ENCODE measurements around the gene PLCB1. TPM values are rescaled to one million over a fixed set of nuclear protein-coding genes. Genes with fewer than 3 reads are reported as not detected.

The PLCB1 gene
- total RNA-seq, 1 experiment from 2014 or later = 6.0 TPM

DNA sequence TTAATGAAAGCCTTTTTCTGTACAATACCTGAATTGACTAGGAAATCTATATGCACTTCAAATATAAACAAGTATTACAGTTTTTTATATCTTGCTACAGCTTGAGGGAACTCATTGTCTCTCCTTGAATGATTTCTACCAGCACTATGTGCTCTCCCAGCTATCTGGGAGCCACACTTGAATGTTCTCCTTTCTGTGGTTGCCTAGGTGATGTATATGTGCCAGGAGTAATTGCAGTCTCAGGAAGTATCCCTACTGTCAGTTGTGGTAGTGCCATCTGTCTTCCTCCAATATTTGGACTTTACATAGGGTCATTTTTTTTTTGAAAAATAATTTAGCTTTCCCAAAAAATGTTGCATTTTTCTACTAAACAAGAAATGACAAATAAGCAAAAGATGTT lies 648.8 kb downstream of the PLCB1 start:
- TF ChIP-seq, protein P1, sequence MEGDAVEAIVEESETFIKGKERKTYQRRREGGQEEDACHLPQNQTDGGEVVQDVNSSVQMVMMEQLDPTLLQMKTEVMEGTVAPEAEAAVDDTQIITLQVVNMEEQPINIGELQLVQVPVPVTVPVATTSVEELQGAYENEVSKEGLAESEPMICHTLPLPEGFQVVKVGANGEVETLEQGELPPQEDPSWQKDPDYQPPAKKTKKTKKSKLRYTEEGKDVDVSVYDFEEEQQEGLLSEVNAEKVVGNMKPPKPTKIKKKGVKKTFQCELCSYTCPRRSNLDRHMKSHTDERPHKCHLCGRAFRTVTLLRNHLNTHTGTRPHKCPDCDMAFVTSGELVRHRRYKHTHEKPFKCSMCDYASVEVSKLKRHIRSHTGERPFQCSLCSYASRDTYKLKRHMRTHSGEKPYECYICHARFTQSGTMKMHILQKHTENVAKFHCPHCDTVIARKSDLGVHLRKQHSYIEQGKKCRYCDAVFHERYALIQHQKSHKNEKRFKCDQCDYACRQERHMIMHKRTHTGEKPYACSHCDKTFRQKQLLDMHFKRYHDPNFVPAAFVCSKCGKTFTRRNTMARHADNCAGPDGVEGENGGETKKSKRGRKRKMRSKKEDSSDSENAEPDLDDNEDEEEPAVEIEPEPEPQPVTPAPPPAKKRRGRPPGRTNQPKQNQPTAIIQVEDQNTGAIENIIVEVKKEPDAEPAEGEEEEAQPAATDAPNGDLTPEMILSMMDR (IDR thresholded peaks at IDR 0.05; ENCODE audit: unreplicated experiment) = no peak
- no peak overlapping the region for H3K4me3 Mint-ChIP-seq (ENCODE audit: low read depth, unreplicated experiment)
- H3K27ac Mint-ChIP-seq (ENCODE audit: unreplicated experiment) = no peak overlapping the region
- BruUV-seq (replicated peaks) = no TSS peak
- no peaks in the 10 kb centered on the region for H3K9me3 Mint-ChIP-seq (ENCODE audit: low read depth, unreplicated experiment)
- H3K36me3 Mint-ChIP-seq (ENCODE audit: insufficient read depth, unreplicated experiment) = no peaks in the 10 kb centered on the region
- no peaks in the 10 kb centered on the region for H3K4me1 Mint-ChIP-seq (ENCODE audit: low read depth, unreplicated experiment)
- no peaks in the 10 kb centered on the region for H3K27me3 Mint-ChIP-seq (ENCODE audit: unreplicated experiment)
- intact Hi-C loops (cut with micrococcal nuclease; ENCODE audit: unreplicated experiment) = no loop called here
- no peak for DNase-seq
- CTCF ChIA-PET = no interaction called here

DNA sequence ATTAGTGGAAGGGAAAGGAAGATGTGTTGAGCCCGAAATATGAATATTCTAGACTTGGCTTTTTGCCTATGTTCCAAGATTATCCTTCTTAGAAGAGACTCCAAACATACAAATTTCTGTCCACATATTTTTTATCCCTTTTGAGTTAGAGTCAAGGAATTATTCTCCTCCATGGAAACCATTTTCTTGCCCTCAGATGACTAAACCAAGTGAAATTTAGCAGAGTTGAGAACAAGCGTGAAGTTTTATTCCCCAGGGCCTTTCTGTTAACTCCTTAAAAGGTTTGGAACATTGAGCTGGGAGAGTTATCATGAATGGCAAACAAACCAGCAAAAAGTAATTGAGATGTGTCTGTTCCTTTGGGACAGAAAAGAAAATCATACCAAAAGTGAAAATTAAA lies 650.7 kb downstream of the PLCB1 start:
- DNase-seq = no peak
- BruUV-seq (replicated peaks) = no TSS peak
- Mint-ChIP-seq H3K4me3 (ENCODE audit: low read depth, unreplicated experiment) (no peak overlapping the region), H3K27ac (ENCODE audit: unreplicated experiment) (no peak overlapping the region), H3K4me1 (ENCODE audit: low read depth, unreplicated experiment) (no peaks in the 10 kb centered on the region), H3K9me3 (ENCODE audit: low read depth, unreplicated experiment) (no peaks in the 10 kb centered on the region), H3K27me3 (ENCODE audit: unreplicated experiment) (no peaks in the 10 kb centered on the region), H3K36me3 (ENCODE audit: insufficient read depth, unreplicated experiment) (no peaks in the 10 kb centered on the region)
- intact Hi-C loops (cut with micrococcal nuclease; ENCODE audit: unreplicated experiment) = no loop called here
- TF ChIP-seq, protein P1 (IDR thresholded peaks at IDR 0.05; ENCODE audit: unreplicated experiment) = no peak
- CTCF ChIA-PET = no interaction called here

GRCh38 chr20:8783734-8784133 lies 651.7 kb downstream of the PLCB1 start:
- Mint-ChIP-seq H3K4me1 (ENCODE audit: low read depth, unreplicated experiment) (no peaks in the 10 kb centered on the region), H3K4me3 (ENCODE audit: low read depth, unreplicated experiment) (no peak overlapping the region), H3K9me3 (ENCODE audit: low read depth, unreplicated experiment) (no peaks in the 10 kb centered on the region), H3K27me3 (ENCODE audit: unreplicated experiment) (no peaks in the 10 kb centered on the region), H3K27ac (ENCODE audit: unreplicated experiment) (no peak overlapping the region), H3K36me3 (ENCODE audit: insufficient read depth, unreplicated experiment) (no peaks in the 10 kb centered on the region)
- CTCF ChIA-PET = no interaction called here
- no peak for DNase-seq
- intact Hi-C loops (cut with micrococcal nuclease; ENCODE audit: unreplicated experiment) = no loop called here
- TF ChIP-seq, protein P1 (IDR thresholded peaks at IDR 0.05; ENCODE audit: unreplicated experiment) = no peak
- no TSS peak for BruUV-seq (replicated peaks)

- Mint-ChIP-seq H3K9me3 (ENCODE audit: low read depth, unreplicated experiment) (no peaks in the 10 kb centered on the region), H3K4me3 (ENCODE audit: low read depth, unreplicated experiment) (no peak overlapping the region), H3K36me3 (ENCODE audit: insufficient read depth, unreplicated experiment) (no peaks in the 10 kb centered on the region), H3K4me1 (ENCODE audit: low read depth, unreplicated experiment) (no peaks in the 10 kb centered on the region), H3K27ac (ENCODE audit: unreplicated experiment) (no peak overlapping the region), H3K27me3 (ENCODE audit: unreplicated experiment) (no peaks in the 10 kb centered on the region)
- CTCF ChIA-PET = no interaction called here
- TF ChIP-seq, protein P1 (IDR thresholded peaks at IDR 0.05; ENCODE audit: unreplicated experiment) = no peak
- intact Hi-C loops (cut with micrococcal nuclease; ENCODE audit: unreplicated experiment) = no loop called here
- BruUV-seq (replicated peaks) = no TSS peak
- no peak for DNase-seq
Measured at GRCh38 chr20:8786383-8786782, 654.3 kb downstream of the PLCB1 start.

GRCh38 chr20:8787090-8787489 lies 655.0 kb downstream of the PLCB1 start:
- Mint-ChIP-seq H3K27me3 (ENCODE audit: unreplicated experiment) (no peaks in the 10 kb centered on the region), H3K9me3 (ENCODE audit: low read depth, unreplicated experiment) (no peaks in the 10 kb centered on the region), H3K36me3 (ENCODE audit: insufficient read depth, unreplicated experiment) (no peaks in the 10 kb centered on the region), H3K4me1 (ENCODE audit: low read depth, unreplicated experiment) (no peaks in the 10 kb centered on the region), H3K4me3 (ENCODE audit: low read depth, unreplicated experiment) (no peak overlapping the region), H3K27ac (ENCODE audit: unreplicated experiment) (no peak overlapping the region)
- DNase-seq = peak; percentile 4
- TF ChIP-seq, protein P1 (IDR thresholded peaks at IDR 0.05; ENCODE audit: unreplicated experiment) = no peak
- intact Hi-C loops (cut with micrococcal nuclease; ENCODE audit: unreplicated experiment) = no loop called here
- CTCF ChIA-PET = no interaction called here
- no TSS peak for BruUV-seq (replicated peaks)

Data from Calu3 (cell line).